ENCODE measurements around the gene PDCD4. TPM values are rescaled to one million over a fixed set of nuclear protein-coding genes. Genes with fewer than 3 reads are reported as not detected.

Gene PDCD4
- total and polyA plus RNA-seq, 2 of the 13 experiments (the other 11 are each of a cell fraction or from before 2014, with no cell fraction given), result 22.8 to 56.2 TPM

DNA sequence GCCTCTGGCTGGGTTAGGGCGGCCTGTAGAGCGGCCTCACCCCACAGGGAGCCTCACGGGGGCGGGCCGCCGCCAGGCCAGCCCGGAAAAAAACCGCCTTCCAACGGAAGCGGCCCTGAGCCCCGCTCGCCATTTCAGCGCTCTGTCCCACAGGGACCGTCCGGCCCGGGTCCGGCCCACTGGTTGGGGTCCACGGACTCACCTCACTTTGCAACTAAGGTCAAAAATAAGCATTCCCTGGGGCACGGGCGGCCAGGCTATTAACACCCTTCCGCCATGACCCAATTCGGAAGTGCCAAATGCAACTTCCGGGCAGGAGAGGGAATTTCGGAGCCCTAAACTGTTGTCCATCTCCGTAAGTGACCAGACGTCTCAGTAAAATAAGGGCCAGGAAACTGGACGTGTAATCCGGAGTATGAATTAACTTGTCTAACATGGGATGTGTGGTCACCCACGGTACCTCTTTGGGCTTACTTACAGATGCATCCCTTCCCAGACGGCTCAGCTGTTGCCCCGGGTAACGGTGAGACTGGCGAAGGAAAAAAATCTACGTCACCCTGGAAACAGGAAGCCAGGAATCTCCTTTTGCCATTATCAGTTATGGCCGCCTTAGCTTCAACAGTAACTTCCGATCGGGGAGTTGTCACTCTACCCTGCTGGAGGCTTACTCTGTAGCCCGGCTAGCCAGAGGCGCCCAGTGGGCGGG lies 47.1 kb downstream of the PDCD4 start, which contains the start of gene BBIP1 (continued):
- TF ChIP-seq SMARCE1 (IDR thresholded peaks at IDR 0.05; ENCODE audit: borderline replicate concordance) (no peak), HNRNPL (IDR thresholded peaks at IDR 0.05; ENCODE audit: low read depth, low read length) (no peak), ZFY (CRISPR knock-in tag; IDR thresholded peaks at IDR 0.05) (peak; percentile 96), MAZ (IDR thresholded peaks at IDR 0.05; ENCODE audit: borderline replicate concordance, low read depth, low read length) (peak; percentile 63), MAZ (CRISPR knock-in tag; IDR thresholded peaks at IDR 0.05; ENCODE audit: low read depth) (peak; percentile 62; the same call in 1 of the 2 replicates), ZNF224 (CRISPR knock-in tag; IDR thresholded peaks at IDR 0.05) (peak; percentile 79), ZNF724P (CRISPR knock-in tag; IDR thresholded peaks at IDR 0.05; ENCODE audit: borderline replicate concordance) (no peak), PAWR (CRISPR knock-in tag; IDR thresholded peaks at IDR 0.05; ENCODE audit: borderline replicate concordance) (no peak), CCAR2 (optimal IDR thresholded peaks at IDR 0.05; ENCODE audit: low read depth, low read length) (no peak), ZSCAN12 (CRISPR knock-in tag; IDR thresholded peaks at IDR 0.05) (no peak), ZSCAN21 (CRISPR knock-in tag; IDR thresholded peaks at IDR 0.05; ENCODE audit: borderline replicate concordance) (no peak; the same call in 1 of the 2 replicates), ZNF124 (CRISPR knock-in tag; IDR thresholded peaks at IDR 0.05) (no peak), NONO (IDR thresholded peaks at IDR 0.05) (no peak), NONO (CRISPR knock-in tag; conservative IDR thresholded peaks at IDR 0.05) (peak; percentile 55; the same call in 1 of the 2 replicates), ATAD3A (CRISPR knock-in tag; IDR thresholded peaks at IDR 0.05) (no peak), ZSCAN29 (CRISPR knock-in tag; conservative IDR thresholded peaks at IDR 0.05) (0 out of 2 replicates have a peak, but pooled peaks have one; percentile 16), ZFAT (CRISPR knock-in tag; conservative IDR thresholded peaks at IDR 0.05) (0 out of 2 replicates have a peak, but pooled peaks have one; percentile 40), ZNF430 (CRISPR knock-in tag; IDR thresholded peaks at IDR 0.05) (no peak)
- TF ChIP-seq, protein P1, sequence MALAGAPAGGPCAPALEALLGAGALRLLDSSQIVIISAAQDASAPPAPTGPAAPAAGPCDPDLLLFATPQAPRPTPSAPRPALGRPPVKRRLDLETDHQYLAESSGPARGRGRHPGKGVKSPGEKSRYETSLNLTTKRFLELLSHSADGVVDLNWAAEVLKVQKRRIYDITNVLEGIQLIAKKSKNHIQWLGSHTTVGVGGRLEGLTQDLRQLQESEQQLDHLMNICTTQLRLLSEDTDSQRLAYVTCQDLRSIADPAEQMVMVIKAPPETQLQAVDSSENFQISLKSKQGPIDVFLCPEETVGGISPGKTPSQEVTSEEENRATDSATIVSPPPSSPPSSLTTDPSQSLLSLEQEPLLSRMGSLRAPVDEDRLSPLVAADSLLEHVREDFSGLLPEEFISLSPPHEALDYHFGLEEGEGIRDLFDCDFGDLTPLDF (CRISPR knock-in tag; IDR thresholded peaks at IDR 0.05), result 0 out of 2 replicates have a peak, but pooled peaks have one; percentile 10
- TF ChIP-seq, protein P2, sequence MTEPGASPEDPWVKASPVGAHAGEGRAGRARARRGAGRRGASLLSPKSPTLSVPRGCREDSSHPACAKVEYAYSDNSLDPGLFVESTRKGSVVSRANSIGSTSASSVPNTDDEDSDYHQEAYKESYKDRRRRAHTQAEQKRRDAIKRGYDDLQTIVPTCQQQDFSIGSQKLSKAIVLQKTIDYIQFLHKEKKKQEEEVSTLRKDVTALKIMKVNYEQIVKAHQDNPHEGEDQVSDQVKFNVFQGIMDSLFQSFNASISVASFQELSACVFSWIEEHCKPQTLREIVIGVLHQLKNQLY (CRISPR knock-in tag; IDR thresholded peaks at IDR 0.05), result no peak
- TF ChIP-seq, protein P3, sequence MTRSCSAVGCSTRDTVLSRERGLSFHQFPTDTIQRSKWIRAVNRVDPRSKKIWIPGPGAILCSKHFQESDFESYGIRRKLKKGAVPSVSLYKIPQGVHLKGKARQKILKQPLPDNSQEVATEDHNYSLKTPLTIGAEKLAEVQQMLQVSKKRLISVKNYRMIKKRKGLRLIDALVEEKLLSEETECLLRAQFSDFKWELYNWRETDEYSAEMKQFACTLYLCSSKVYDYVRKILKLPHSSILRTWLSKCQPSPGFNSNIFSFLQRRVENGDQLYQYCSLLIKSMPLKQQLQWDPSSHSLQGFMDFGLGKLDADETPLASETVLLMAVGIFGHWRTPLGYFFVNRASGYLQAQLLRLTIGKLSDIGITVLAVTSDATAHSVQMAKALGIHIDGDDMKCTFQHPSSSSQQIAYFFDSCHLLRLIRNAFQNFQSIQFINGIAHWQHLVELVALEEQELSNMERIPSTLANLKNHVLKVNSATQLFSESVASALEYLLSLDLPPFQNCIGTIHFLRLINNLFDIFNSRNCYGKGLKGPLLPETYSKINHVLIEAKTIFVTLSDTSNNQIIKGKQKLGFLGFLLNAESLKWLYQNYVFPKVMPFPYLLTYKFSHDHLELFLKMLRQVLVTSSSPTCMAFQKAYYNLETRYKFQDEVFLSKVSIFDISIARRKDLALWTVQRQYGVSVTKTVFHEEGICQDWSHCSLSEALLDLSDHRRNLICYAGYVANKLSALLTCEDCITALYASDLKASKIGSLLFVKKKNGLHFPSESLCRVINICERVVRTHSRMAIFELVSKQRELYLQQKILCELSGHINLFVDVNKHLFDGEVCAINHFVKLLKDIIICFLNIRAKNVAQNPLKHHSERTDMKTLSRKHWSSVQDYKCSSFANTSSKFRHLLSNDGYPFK (CRISPR knock-in tag; IDR thresholded peaks at IDR 0.05; ENCODE audit: borderline replicate concordance), result peak; percentile 98
- TF ChIP-seq, protein P4, sequence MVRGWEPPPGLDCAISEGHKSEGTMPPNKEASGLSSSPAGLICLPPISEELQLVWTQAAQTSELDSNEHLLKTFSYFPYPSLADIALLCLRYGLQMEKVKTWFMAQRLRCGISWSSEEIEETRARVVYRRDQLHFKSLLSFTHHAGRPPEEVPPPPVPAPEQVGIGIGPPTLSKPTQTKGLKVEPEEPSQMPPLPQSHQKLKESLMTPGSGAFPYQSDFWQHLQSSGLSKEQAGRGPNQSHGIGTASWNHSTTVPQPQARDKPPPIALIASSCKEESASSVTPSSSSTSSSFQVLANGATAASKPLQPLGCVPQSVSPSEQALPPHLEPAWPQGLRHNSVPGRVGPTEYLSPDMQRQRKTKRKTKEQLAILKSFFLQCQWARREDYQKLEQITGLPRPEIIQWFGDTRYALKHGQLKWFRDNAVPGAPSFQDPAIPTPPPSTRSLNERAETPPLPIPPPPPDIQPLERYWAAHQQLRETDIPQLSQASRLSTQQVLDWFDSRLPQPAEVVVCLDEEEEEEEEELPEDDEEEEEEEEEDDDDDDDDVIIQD (CRISPR knock-in tag; IDR thresholded peaks at IDR 0.05; ENCODE audit: low read depth), result no peak; the same call in 1 of the 2 replicates
- TF ChIP-seq, protein P5, sequence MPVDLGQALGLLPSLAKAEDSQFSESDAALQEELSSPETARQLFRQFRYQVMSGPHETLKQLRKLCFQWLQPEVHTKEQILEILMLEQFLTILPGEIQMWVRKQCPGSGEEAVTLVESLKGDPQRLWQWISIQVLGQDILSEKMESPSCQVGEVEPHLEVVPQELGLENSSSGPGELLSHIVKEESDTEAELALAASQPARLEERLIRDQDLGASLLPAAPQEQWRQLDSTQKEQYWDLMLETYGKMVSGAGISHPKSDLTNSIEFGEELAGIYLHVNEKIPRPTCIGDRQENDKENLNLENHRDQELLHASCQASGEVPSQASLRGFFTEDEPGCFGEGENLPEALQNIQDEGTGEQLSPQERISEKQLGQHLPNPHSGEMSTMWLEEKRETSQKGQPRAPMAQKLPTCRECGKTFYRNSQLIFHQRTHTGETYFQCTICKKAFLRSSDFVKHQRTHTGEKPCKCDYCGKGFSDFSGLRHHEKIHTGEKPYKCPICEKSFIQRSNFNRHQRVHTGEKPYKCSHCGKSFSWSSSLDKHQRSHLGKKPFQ (CRISPR knock-in tag; IDR thresholded peaks at IDR 0.05; ENCODE audit: insufficient replicate concordance), result peak; percentile 76
